Measurements from ENCODE around the gene GIT1. TPM values are rescaled to one million over a fixed set of nuclear protein-coding genes. Genes with fewer than 3 reads are reported as not detected.

GIT1 gene
- total and polyA plus RNA-seq, 2 of the 13 experiments (the other 11 are each of a cell fraction or from before 2014, with no cell fraction given) = 14.2 to 30.8 TPM

- peak; percentile 62; the same call in 1 of the 2 replicates for TF ChIP-seq TFDP2 (CRISPR knock-in tag; IDR thresholded peaks at IDR 0.05)
- TF ChIP-seq ZBTB7A (CRISPR knock-in tag; IDR thresholded peaks at IDR 0.05) = peak; percentile 77; the same call in 1 of the 2 replicates
- TF ChIP-seq GTF3A (CRISPR knock-in tag; conservative IDR thresholded peaks at IDR 0.05) = peak; percentile 81; the same call in 1 of the 2 replicates
- TF ChIP-seq ZNF451 (CRISPR knock-in tag; IDR thresholded peaks at IDR 0.05) = no peak
- TF ChIP-seq ZNF687 (CRISPR knock-in tag; IDR thresholded peaks at IDR 0.05) = peak; percentile 76
- peak; percentile 27 for TF ChIP-seq IKZF5 (CRISPR knock-in tag; IDR thresholded peaks at IDR 0.05)
- no peak for TF ChIP-seq ELK4 (CRISPR knock-in tag; IDR thresholded peaks at IDR 0.05; ENCODE audit: borderline replicate concordance)
- TF ChIP-seq RELA (CRISPR knock-in tag; IDR thresholded peaks at IDR 0.05) = no peak
- TF ChIP-seq NFE2L2 (IDR thresholded peaks at IDR 0.05; ENCODE audit: low read length) = no peak
- no peak for TF ChIP-seq ZNF44 (CRISPR knock-in tag; IDR thresholded peaks at IDR 0.05)
- 0 out of 2 replicates have a peak, but pooled peaks have one; percentile 62 for TF ChIP-seq HOXD1 (CRISPR knock-in tag; IDR thresholded peaks at IDR 0.05)
- TF ChIP-seq THAP11 (CRISPR knock-in tag; IDR thresholded peaks at IDR 0.05) = peak; percentile 82
- TF ChIP-seq LCORL (IDR thresholded peaks at IDR 0.05) = no peak
- TF ChIP-seq LCORL (CRISPR knock-in tag; IDR thresholded peaks at IDR 0.05) = peak; percentile 76; the same call in 1 of the 2 replicates
- TF ChIP-seq ZNF205 (CRISPR knock-in tag; IDR thresholded peaks at IDR 0.05) = peak; percentile 39; the same call in 1 of the 2 replicates
- no peak for TF ChIP-seq HMG20B (CRISPR knock-in tag; conservative IDR thresholded peaks at IDR 0.05)
- no peak for TF ChIP-seq ZSCAN22 (CRISPR knock-in tag; IDR thresholded peaks at IDR 0.05)
- TF ChIP-seq ZNF30 (CRISPR knock-in tag; IDR thresholded peaks at IDR 0.05) = no peak
- no peak for TF ChIP-seq E2F5 (CRISPR knock-in tag; conservative IDR thresholded peaks at IDR 0.05)
- peak; percentile 45 for TF ChIP-seq HNRNPLL (IDR thresholded peaks at IDR 0.05; ENCODE audit: low read depth, low read length, poor library complexity, severe bottlenecking)
- no peak for TF ChIP-seq HCFC1 (IDR thresholded peaks at IDR 0.05; ENCODE audit: low read depth, low read length)
- 0 out of 2 replicates have a peak, but pooled peaks have one; percentile 26 for TF ChIP-seq ERF (CRISPR knock-in tag; IDR thresholded peaks at IDR 0.05)
These were observed 2.5 kb upstream of the GIT1 start (continued) for GRCh38 chr17:29591737-29592608.
